HepG2 (cell line): Measurements from ENCODE around the gene PRR4.

Experiments used
- MYC ChIP-seq: sonication (generic); formaldehyde crosslinking; IDR thresholded peaks from 2 replicates; pipeline ENCODE4 v1.9.0; 2021; ENCODE audit warnings: missing genetic modification reagents, borderline replicate concordance
- TF ChIP-seq, protein P1 (sequence below): sonication (generic); formaldehyde crosslinking; IDR thresholded peaks from 2 replicates; pipeline ENCODE4 v1.8.1; 2023; ENCODE audit warnings: mild to moderate bottlenecking, missing genetic modification reagents

- TF ChIP-seq, protein P1, sequence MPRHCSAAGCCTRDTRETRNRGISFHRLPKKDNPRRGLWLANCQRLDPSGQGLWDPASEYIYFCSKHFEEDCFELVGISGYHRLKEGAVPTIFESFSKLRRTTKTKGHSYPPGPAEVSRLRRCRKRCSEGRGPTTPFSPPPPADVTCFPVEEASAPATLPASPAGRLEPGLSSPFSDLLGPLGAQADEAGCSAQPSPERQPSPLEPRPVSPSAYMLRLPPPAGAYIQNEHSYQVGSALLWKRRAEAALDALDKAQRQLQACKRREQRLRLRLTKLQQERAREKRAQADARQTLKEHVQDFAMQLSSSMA (CRISPR knock-in tag), result no peak
- TF ChIP-seq MYC (CRISPR knock-in tag), result no peak
Observed at GRCh38 chr12:10896854-10897253, 47.6 kb upstream of the PRR4 start.
